ENCODE results near the gene TBC1D1. TPM values are rescaled to one million over a fixed set of nuclear protein-coding genes. Genes with fewer than 3 reads are reported as not detected.
A peak's percentile ranks its signal among the peaks of the same experiment; 100 is the strongest.

TBC1D1 gene
- total RNA-seq, 4 donors from 2014 or later, result 56.4 to 127 (median 94.8) TPM

- ATAC-seq (ENCODE audit: low FRiP score), result no peak
- TF ChIP-seq CTCF (IDR thresholded peaks at IDR 0.05), result no peak
Measured at GRCh38 chr4:38152721-38153386, 262.0 kb downstream of the TBC1D1 start.

GRCh38 chr4:38153387-38153760 lies 262.5 kb downstream of the TBC1D1 start:
- DNase-seq (ENCODE audit: low spot score) (no peak), ATAC-seq (ENCODE audit: low FRiP score) (no peak)
- TF ChIP-seq CTCF (IDR thresholded peaks at IDR 0.05), result no peak

More at GRCh38 chr4:38152721-38153386, 262.0 kb downstream of the TBC1D1 start:
- no peak for DNase-seq (ENCODE audit: low spot score)

GRCh38 chr4:38154252-38154651 lies 263.4 kb downstream of the TBC1D1 start:
- no peak for ATAC-seq (ENCODE audit: low FRiP score)
- TF ChIP-seq CTCF (IDR thresholded peaks at IDR 0.05), result no peak
- DNase-seq (ENCODE audit: low spot score), result no peak

GRCh38 chr4:38154681-38155588 lies 264.1 kb downstream of the TBC1D1 start:
- no peak for DNase-seq (ENCODE audit: low spot score)
- no peak for TF ChIP-seq CTCF (IDR thresholded peaks at IDR 0.05)
- peak; percentile 71 for ATAC-seq (ENCODE audit: low FRiP score)

- peak; percentile 38 for ATAC-seq (ENCODE audit: low FRiP score)
- no peak for TF ChIP-seq CTCF (IDR thresholded peaks at IDR 0.05)
- no peak for DNase-seq (ENCODE audit: low spot score)
Measured at GRCh38 chr4:38155589-38156294, 264.9 kb downstream of the TBC1D1 start.

GRCh38 chr4:38157592-38157991 lies 266.7 kb downstream of the TBC1D1 start:
- DNase-seq (ENCODE audit: low spot score) (no peak), ATAC-seq (ENCODE audit: low FRiP score) (no peak)
- no peak for TF ChIP-seq CTCF (IDR thresholded peaks at IDR 0.05)
